8988T (cell line): Measurements from ENCODE around the gene EPGN.

Experiments used
- DNase-seq: peaks from one replicate; pipeline ENCODE4 v3.0.0; 2011

The EPGN gene

GRCh38 chr4:74308215-74308614, at the start of gene EPGN:
Gene EPGN, plus strand, starts transcription at chr4:74308470. Its CDS starts 64 bp downstream, at chr4:74308534.
- DNase-seq: no peak

- no peak for DNase-seq
Measured at GRCh38 chr4:74258963-74259362, 49.3 kb upstream of the EPGN start.

GRCh38 chr4:74260036-74260435, 48.2 kb upstream of the EPGN start:
- DNase-seq: no peak

GRCh38 chr4:74262522-74262921, 45.7 kb upstream of the EPGN start:
- DNase-seq: no peak

- no peak for DNase-seq
Measured at GRCh38 chr4:74263551-74263950, 44.7 kb upstream of the EPGN start.

GRCh38 chr4:74266081-74266480, 42.2 kb upstream of the EPGN start:
- DNase-seq: no peak

GRCh38 chr4:74267998-74268606, 40.2 kb upstream of the EPGN start:
- no peak for DNase-seq

- DNase-seq: no peak
Measured at GRCh38 chr4:74268643-74269042, 39.6 kb upstream of the EPGN start.

- DNase-seq: no peak
Measured at GRCh38 chr4:74278490-74278889, 29.8 kb upstream of the EPGN start.

- no peak for DNase-seq
Measured at GRCh38 chr4:74279716-74280115, 28.6 kb upstream of the EPGN start.

GRCh38 chr4:74282926-74283325, 25.3 kb upstream of the EPGN start:
- no peak for DNase-seq

GRCh38 chr4:74283614-74284013, 24.7 kb upstream of the EPGN start:
- DNase-seq: no peak

- no peak for DNase-seq
Measured at GRCh38 chr4:74284053-74284452, 24.2 kb upstream of the EPGN start.

- no peak for DNase-seq
Measured at GRCh38 chr4:74287164-74287563, 21.1 kb upstream of the EPGN start.

GRCh38 chr4:74287791-74288190, 20.5 kb upstream of the EPGN start:
- DNase-seq: no peak

GRCh38 chr4:74291471-74291870, 16.8 kb upstream of the EPGN start:
- no peak for DNase-seq

GRCh38 chr4:74292111-74292870, 16.0 kb upstream of the EPGN start:
- no peak for DNase-seq

GRCh38 chr4:74293558-74293957, 14.7 kb upstream of the EPGN start:
- no peak for DNase-seq

GRCh38 chr4:74294681-74295080, 13.6 kb upstream of the EPGN start:
- no peak for DNase-seq

- no peak for DNase-seq
Measured at GRCh38 chr4:74297539-74297938, 10.7 kb upstream of the EPGN start.

- no peak for DNase-seq
Measured at GRCh38 chr4:74304095-74304625, 4.1 kb upstream of the EPGN start.

- no peak for DNase-seq
Measured at GRCh38 chr4:74305000-74305399, 3.3 kb upstream of the EPGN start.

- no peak for DNase-seq
Measured at GRCh38 chr4:74307170-74307569, 1.1 kb upstream of the EPGN start.

GRCh38 chr4:74309223-74309622, 953 bp downstream of the EPGN start:
- DNase-seq: no peak
